Kasumi-1 (cell line): ENCODE measurements around the gene SLC25A39.
"Not testable (repeated sequence)": the region's sequence is repeated elsewhere in the genome, so short reads cannot be mapped to it uniquely, and the experiment has no call there.

Experiments used
- DNase-seq, 2 experiments: peaks; one replicate each; lab custom pipeline; 2025; lab: John Stamatoyannopoulos, UW

The SLC25A39 gene, protein sequence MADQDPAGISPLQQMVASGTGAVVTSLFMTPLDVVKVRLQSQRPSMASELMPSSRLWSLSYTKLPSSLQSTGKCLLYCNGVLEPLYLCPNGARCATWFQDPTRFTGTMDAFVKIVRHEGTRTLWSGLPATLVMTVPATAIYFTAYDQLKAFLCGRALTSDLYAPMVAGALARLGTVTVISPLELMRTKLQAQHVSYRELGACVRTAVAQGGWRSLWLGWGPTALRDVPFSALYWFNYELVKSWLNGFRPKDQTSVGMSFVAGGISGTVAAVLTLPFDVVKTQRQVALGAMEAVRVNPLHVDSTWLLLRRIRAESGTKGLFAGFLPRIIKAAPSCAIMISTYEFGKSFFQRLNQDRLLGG

DNA sequence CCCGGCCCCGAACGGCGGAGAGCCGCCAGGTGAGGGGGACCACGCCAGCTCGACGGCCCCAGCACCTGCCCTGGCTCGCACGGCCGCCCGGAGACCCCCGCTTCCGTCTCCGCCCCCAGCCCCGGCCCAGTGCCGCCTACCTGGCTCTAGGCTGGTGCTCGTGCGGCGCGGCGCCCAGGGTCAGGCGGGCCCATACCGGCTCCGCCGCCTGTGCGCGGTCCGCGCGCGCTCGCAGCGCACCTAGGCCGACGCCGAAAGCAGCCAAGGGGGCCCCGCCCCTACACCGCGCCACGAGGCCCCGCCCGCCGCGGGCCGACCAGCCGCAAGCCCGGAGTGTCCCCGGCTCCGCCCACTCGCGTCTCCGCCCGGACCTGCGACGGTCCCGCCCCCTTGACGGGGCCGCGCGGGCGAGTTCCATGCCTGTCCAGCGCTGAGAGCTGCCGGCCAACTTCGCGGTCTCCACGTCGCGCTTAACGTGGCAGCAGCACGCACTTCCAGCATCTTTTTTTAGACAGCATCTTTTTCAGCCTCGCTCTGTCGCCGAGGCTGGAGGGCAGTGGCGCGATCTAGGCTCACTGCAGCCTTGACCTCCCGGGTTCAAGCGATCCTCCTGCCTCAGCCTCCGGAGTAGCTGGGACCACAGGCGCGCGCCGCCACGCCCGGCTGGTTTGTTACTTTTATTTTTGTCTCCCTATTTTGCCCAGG is at the start of gene SLC25A39:
SLC25A39 (minus strand) TSS at position 253 of the 705 bp plus-strand sequence. CDS start 1,261 bp downstream, outside the sequence.
- peak; percentile 52 to 83 for DNase-seq

DNA sequence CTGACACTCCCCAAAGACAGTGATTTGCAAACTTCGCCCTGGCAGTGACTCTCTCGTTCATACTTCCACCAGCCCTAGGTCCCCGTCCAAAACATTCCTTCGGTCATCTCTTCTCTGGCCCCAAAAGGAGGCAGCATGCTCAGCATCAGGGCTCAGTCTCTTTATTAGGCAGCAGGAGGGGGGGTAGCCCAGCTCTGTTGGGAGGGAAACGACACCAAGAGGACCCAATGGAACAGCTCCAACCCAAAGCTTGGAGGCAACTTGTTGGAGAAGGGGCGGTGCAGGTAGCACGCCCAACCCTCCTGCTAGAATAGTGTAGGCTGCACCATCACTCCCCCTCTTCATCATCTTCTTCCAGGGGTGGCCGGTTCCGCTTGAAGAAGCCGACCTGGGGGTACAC is 47.4 kb upstream of the SLC25A39 start:
- DNase-seq = no peak

DNA sequence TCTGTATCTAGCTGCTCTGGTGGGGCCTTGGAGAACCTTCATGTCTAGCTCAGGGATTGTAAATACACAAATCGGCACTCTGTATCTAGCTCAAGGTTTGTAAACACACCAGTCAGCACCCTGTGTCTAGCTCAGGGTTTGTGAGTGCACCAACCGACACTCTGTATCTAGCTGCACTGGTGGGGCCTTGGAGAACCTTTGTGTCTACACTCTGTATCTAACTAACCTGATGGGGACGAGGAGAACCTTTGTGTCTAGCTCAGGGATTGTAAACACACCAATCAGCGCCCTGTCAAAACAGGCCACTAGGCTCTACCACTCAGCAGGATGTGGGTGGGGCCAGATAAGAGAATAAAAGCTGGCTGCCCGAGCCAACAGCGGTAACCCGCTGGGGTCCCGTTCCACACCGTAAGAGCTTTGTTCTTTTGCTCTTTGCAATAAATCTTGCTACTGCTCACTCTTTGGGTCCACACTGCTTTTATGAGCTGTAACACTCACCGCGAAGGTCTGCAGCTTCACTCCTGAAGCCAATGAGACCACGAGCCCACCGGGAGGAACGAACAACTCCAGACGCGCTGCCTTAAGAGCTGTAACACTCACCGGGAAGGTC is 44.9 kb upstream of the SLC25A39 start:
- not testable (repeated sequence) for DNase-seq

DNA sequence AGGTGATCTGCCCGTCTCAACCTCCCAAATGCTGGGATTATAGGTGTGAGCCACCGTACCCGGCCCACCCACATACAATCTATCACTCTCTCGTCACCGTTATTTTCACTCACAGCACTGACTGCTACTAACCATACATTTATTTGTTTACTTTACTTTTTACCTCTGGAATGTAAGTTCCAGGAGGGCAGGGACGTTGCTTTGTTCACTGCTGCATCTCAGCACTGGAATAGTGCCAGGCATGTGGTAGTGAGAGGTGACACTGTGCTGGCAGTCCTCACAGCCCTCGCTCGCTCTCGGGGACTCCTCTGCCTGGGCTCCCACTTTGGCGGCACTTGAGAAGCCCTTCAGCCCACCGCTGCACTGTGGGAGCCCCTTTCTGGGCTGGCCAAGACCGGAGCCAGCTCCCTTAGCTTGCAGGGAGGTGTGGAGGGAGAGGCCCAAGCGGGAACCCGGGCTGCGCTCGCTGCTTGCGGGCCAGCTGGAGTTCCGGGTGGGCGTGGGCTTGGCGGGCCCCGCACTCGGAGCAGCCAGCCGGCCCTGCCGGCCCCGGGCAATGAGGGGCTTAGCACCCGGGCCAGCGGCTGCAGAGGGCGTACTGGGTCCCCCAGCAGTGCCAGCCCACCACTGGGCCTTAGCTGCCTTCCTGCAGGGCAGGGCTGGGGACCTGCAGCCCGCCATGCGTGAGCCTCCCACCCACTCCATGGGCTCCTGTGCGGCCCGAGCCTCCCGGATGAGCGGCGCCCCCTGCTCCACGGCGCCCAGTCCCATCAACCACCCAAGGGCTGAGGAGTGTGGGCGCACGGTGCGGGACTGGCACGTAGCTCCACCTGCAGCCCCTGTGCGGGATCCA is 44.0 kb upstream of the SLC25A39 start:
- not testable (repeated sequence) for DNase-seq

DNA sequence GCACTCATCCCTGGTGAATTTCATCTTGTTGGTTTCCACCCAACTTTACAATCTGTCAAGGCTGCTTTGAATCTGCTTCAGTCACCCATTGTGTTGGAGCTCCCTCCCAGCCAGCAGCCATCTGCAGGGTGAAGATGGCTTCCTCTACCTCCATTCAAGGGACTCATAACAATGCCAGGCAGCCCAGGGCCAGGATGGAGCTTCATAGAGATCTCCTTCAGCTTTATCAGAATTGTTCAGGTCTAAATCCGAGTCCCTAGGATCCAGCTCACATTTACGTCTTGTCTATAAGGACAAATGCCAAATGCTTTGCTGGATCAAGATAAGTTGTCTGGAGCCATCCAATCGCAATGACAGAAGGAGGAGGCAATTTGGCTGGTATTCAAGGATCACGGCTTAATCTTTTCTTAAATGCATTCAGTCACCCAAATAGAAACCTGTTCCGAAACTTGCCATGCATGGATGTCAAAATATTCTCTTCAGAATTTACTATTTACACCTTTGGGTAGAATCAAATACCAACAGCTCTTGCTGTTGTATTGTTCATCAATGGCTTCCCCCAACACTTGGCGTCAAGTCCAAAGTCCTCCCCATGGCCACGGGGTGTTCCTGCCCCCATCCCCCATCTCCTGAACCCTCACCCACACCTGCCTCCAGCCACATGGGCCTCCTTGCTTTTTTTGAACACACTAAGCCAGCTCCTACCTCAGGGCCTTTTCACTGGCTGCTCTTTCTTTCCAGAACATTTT is 42.8 kb upstream of the SLC25A39 start:
- DNase-seq = no peak

DNA sequence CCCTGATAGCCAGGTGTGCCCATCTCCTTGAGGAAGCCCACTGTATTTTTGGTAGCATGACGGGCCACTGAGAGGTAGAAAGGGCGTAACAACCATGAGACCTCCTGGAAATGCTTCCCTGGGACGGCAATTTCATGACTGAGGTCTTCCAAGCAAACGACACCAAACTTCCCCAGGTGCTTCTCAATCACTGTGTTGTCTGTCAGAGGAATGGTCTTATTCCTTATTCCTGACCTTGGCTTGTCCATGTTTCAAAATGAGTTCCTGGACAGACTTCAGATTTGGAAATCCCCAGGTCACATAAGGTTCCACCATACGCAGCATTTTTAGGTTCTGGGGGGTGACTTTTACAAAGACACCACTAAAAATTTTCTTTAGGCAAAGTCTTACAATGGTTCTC is 40.4 kb upstream of the SLC25A39 start:
- DNase-seq = not testable (repeated sequence)

DNA sequence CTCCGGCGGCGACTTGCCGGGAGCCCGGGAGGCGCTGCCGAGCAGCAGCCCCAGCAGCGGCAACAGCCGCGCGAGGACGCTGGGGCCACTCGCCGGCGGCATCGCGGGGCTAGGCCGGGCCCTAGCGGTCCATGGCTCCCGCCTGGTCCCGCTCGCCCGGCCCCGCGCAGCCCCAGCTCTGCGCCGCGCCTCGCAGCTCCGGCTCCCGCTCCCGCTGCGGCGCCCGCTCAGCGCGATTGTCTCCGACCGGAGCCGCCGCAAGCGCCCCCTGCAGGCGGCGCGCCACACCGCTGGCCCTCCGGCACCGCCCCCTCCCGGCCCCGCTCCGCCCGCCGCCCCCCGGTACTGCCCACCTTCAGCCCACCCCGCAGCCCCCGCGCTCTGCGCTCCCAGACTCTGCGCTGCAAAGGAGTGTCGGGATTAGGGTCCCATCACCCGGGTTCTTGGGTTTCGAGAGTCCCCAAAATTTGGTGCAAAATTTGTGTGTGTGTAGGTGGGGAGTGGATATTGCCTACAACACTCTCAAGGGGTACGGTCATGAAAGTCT is 39.1 kb upstream of the SLC25A39 start, which contains the start of gene FAM171A2:
FAM171A2 (minus strand) TSS at position 241 of the 547 bp plus-strand sequence; CDS start at position 102, 139 bp downstream.
- DNase-seq = peak; percentile 35 to 36

DNA sequence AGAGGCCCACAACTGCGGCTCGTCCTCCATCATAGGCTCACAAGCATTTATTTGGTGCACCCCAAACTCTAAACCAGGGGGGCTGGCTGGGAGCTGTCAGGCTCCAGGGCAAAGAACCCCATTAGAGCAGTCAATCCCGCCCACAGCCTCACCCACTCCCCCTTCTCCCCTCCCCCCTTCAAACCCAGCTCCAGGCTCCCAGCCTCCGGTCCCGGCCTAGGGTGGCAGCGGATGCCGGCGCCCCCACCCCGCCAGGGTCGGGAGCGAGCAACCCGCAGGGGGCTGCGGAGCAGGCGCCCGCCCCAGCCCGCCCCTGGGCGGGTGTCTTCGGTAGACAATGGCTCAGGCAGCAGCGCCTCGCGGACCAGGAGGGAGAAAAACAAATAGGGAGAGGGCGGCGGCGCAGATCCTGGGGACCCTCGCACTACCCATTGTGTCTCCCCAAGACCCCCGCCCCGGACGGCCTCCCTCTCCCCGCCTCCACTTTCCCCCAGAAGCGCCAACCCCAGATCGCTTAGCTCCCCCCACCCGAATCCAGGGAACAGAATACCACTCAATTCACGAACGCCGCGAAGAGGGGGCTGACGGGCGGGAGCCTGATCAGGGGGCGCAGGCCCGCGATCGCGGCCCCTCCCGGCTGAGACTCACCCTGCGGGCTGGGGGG is 38.5 kb upstream of the SLC25A39 start:
- no peak for DNase-seq

DNA sequence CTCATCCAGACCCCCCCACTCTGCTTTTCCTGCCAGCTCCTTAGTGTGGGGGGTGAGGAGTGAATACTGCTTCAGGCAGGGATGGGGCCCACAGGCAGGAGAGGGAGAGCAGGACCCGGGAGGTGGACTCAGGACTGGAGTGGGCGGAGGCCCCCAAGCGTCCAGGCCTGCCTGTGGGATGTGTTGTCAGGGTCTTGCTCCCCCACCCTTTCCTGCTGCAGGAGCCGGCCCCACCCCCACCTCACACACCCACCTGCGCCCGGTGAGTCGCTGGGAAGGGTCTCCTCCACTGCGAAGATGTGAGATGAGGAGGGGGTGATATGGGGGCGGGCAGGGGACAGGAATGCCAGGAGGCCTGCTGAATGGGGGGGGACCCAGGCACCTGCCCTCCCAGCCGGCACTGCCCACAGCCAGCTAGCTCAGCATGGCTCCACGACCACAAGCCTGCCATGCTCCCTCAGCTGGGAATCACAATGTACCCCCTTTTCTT is 37.9 kb upstream of the SLC25A39 start:
- DNase-seq = no peak

DNA sequence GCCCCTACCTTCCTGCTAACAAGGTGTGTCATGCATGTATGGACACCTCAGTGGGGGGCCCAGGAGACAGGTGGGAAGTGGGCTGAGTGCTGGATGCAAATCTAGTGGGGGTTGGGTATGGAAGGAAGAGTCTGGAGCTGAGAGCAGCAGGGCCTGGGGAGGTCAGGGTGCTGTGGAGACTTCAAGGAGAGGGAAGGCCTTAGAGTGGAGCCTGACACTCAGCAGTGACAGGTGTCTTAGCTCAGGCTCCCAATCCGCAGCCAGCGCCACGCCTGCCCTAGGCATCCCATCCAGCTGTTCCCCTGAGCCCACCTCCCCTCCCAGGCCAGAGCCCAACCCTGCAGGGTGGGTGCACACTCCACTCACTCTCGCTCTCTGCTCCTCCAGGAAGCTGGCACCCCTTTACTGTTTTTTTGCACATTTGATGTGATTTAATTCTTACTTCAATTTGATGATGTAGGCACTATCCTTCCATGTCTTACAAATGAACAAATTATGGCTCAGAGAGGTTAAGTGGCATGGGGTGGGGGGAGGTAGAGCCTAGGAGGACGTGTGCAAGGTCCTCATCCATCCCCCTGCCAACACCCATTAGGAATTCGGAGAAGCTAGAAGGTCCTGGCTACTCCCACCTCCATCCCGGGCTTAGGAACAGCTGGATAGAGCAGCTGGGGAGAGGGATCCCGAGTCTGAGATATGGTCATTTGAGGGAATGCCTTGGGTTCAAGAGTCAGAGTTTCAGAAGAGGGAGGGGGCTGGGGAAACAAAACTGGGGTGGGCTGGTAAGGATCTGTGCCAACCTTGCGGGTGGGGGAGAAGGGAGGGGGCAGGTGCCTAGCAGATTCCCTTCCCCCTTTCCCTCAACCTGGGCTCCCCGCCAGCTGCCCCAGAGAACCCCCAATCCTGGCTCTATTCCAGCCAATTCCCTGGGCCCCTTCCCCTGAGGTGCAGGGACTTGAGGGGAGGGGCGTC is 37.0 kb upstream of the SLC25A39 start:
- no peak for DNase-seq

DNA sequence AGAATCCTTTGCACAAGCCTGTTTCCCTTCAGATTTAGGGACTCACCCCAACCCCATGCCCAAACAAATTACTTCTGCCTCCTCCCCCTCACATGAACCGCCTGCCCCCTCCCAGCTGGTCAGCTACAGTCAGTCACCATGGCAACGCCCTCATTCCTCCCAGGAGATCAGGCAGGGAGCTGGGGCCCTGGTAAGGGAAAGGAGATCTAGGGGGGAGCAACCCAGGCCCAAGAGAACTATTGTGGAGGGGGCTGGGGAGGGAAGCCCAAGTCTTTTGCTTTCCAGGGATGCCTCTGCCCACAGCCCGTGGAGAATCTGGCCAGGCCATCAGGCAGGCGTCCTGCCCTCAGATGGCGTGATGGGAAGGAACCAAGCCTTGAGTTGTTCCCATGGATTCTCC is 36.2 kb upstream of the SLC25A39 start:
- DNase-seq = no peak

DNA sequence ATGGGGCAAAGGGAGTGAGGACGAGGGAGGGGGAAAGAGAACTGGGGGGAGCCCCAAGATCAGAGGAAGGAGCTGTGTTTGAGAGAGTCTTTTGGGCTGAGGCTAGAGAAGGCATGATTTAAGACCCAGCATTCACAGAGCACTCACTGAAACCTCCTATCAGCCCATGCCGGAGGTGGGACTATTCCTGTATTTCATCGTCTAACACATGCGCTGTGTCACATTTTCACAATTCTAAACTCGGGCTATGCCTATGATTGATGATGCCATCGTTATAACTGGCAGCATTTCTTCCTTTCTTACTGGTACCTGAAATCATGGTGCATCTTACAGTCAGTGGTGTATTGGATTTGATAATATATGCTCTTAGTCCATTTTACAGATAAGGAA is 35.5 kb upstream of the SLC25A39 start:
- DNase-seq = no peak

DNA sequence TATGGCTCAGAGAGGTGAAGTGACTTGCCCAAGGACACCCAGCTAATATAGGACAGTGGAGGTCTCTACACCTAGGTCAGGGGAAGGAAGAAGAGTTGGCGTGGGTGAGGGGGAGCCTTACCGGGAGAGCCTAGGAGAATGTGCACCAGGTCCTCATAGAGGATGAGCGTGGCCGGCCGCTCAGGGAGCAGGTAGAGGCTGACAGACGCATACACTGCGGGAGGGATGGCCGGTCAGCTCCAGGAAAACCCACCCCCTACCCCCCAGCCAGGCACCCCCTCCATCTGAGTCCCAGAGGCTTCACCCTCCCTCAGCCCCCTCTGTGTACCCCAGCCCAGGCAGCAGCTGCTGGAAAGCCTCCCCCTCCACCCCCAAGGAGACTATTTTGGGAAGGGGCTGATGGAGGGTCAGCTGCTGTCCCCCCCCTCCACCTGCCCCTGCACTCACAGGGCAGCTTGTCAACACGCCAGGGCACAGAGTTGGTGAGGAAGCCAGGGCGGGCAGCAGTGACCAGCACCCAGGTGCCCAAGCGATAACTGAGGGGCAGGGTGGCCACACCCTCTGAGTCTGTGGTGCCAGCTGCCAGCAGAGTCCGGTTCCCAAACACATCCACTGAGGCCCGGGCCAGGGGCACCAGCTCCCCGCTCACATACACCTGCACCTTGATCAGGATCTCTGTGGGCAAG is 35.0 kb upstream of the SLC25A39 start:
- DNase-seq = no peak

DNA sequence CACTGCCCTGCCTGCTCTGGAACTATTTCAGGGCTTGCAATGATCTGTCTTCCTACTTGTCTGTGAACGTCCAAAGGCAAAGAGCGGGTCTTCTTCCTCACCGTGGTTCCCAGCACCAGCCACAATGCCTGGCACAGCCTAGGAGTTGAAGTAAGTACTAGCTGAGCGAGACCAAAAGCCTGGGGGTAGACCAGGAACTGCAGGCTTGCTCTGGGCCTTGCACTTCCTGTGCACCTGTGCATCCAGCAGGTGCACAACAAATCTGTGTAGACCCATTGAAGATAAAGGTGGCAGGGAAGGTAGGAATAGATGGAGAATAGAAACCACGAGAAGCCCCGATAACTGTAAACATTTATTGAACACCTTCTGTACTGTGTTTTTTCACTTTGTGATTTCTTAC is 34.4 kb upstream of the SLC25A39 start:
- DNase-seq = no peak

DNA sequence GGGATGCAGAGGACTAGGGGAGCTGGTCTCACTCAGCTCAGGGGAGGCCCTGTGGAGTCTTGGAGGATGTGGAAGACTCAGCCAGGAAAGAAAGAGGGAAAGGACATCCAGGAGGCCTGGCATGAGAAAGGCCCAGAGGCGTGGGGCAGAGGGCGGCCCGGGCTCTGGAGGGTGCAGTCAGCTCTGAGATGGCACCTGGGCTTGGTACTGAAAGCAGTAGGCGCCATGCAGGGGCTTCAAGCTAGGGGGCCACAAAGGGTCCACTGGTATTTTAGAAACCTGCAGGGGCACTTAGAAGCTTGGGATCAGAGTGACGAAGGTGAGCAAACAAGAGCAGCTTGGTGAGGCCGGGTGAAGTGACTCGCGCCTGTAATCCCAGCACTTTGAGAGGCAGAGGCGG is 33.4 kb upstream of the SLC25A39 start:
- DNase-seq = no peak

DNA sequence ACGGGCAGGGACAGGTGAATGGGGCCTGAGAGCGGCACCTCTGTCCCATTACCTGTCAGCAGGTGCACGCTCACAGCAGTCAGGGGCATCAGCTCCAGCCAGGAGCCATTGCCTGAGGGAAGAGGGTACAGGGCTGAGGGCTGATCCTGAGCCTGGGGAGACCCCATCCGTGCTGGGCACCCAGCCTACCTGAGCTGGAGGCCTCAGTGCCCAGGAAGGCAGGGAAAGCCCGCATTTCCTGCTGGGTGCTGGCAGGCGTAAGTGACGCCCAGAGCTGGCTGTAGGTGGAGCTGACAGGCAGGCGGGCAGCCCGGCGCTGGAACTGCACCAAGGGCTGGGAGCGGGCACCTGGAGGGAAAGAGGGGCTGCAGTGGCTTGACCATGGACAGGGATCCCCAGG is 31.6 kb upstream of the SLC25A39 start:
- DNase-seq = no peak

DNA sequence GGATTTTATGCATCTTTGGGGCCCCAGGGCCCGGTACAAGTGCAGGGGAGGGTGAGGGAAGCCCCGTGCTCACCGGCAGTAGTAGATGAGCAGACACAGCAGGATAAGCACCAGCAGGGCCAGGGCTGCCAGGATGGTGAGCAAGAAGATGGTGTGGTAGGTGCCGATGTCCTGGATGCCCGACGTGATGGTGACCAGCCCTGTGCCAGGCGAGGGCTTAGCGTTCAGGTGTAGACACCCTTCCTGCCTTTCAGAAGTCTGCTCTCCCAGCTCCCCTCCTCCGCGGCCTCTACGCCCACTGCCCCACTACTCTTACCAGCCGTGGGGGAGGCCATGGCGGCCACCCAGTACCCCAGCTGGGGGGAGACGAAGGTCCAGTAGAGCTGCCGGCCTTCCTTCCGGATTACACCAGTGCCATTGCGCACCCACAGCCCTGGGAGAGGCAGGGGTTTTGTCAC is 31.0 kb upstream of the SLC25A39 start:
- DNase-seq = no peak
